NCI-H146 treated with DMSO at 0.1 percent for 48 hours (cell line): ENCODE data around the gene AIPL1.

Source experiments
- DNase-seq: peaks from one replicate; lab custom pipeline; 2025; ENCODE audit not compliant: unreplicated experiment; lab: John Stamatoyannopoulos, UW

Gene AIPL1

DNA sequence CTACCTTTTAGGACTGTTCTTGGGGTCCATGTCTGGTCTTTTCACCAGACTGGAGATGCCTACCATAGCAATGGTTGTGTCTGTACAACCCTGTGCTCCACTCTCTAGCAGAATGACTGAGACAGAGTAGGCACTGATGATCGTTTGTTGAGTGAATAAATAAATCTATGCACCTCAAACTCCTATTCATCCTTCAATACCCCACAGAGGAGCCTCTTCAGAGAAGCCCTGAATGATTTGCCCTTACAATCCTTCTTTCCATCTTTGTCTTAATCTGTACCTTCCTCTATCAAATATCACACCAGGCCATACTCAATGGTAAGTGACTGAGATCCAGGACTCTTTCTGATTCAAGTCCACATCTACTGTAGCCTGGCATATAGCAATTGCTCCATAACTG, 32.6 kb upstream of the AIPL1 start:
- no peak for DNase-seq

- no peak for DNase-seq
These were observed 30.5 kb upstream of the AIPL1 start for GRCh38 chr17:6465206-6466003.

DNA sequence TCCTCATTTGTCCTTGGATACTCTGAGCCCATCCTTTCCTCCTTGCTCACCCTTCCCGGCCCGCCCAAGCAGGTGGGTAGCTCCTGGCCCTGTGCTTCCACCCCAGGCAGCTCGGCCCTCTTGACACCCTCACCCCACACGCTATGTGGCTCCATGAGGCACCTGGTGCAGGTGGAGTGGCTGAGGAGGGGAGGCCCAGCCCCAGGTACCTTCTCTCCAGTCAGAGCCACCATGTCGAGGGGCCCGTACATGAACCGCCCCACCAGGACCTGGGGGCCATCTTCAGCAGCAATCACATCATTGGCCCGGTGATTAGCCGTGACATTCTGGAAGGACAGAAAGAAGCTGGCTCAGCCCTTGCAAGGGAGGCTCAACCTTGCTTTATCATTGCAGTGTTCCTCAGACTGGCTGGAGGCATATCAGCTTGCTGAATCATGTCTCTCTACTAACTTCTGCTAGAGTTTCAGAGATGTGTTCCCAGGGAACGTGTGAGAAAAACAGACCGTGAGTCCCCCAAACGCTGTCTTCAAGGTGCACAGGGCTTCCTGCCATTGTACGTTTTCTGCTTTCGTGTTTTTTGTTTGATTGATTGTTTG, 29.6 kb upstream of the AIPL1 start:
- DNase-seq, result no peak

- DNase-seq, result no peak
These were observed 28.9 kb upstream of the AIPL1 start for GRCh38 chr17:6463616-6464445.

DNA sequence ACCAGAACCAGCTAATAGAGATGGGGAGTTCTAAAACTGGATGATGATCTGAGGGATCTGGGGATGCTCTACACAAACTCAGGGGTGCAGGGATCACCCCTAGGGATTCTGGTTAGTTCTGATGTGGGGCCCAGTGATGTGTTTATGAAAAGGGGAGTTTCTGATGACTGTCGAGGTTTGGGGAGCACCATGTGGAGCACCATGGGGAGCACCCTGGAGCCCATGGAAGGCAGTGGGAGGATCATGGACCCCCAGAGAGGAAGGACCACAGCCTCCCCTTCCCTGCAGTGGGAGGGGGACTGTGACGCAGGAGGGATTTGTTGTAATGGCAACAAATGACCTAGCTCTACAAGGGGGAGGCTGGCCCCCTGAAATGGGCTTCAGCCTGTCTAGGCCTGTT, 27.8 kb upstream of the AIPL1 start:
- DNase-seq, result no peak

DNA sequence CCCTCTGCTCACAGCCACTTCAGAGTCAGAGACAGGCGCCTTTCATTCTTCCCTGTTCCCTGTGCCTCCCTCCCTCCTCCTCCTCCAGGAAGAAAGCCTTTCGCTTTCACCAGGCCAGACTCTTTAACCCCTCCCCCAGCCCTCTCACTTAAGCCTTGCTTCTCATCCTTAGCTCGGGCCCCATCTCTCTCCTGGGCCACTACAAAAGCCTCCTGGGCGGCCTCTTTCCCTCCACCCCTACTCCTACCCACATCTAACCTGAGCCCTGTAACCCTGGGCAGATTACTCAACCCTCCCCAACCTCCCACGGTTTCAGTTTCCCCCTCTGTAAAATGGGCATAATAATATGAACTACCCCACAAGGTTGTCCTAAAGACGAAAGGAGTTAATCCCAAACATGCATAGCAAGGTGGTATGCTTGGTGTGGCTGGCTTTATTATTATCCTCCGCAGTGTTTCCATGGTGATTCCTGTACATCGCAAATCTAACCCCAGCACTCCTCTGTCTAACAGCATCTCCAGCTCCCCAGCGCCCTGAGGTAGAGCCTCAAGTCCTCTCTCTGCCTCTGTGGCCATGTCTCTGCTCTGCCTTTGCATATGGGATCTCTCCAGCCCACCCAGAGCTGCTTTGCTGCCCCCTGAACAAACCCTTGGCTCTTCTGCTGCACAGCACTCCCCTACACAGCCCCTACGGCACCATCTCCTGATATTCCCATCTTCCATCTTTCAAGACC, 27.0 kb upstream of the AIPL1 start:
- no peak for DNase-seq

GRCh38 chr17:6461246-6461645, 26.3 kb upstream of the AIPL1 start:
- DNase-seq, result no peak

DNA sequence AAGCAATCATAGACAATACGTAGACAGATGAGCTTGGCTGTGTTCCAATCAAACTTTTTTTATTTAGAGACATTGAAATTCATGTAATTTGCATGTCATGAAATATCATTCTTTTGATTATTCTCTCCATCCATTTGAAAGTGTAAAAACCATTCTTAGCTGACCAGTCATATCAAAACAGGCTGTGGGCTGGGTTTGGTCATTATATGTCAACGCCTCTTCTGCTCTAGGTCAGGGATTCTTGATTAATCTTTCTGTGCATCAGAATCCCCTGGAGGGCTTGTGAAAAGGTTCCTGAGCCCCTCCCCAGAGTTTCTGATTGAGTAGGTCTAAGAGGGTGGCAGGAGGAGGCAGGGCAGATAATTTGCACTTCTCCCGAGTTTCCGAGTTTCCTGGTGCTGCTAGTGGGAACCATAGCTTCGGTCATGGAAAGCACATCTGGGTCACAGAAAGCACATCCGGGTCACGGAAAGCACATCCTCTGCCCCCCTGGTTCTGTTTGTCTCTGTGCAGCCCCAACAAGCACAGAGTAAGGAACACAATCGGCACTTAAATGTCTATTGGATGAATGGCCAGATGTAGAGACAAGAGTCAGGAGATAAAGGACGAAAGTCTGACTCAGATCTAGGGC, 25.7 kb upstream of the AIPL1 start:
- DNase-seq, result no peak

GRCh38 chr17:6458460-6458950, 23.6 kb upstream of the AIPL1 start:
- DNase-seq, result no peak

- DNase-seq, result no peak
These were observed 23.0 kb upstream of the AIPL1 start for GRCh38 chr17:6457688-6458459.

- peak; percentile 50 for DNase-seq
These were observed 22.2 kb upstream of the AIPL1 start for GRCh38 chr17:6456914-6457687.

DNA sequence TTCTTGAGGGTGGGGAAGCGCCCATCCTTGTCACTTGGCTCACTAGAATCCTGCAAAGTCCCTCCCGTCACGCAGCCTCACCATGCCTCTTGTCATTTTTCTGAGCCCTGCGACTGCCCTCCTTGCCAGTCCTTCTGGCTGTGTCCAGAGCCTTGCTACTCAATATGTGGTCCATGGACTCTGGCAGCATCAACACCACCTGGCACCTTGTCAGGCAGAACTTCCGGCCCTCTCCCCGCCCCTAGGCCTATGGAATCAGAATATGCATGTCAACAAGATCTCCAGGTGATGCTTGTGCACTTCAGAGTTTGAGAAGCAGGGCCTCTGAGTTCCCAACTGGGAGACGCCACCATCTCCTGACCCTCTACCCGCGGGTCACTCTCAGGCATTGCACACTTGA, 21.4 kb upstream of the AIPL1 start:
- DNase-seq, result peak; percentile 36

GRCh38 chr17:6455321-6455705, 20.4 kb upstream of the AIPL1 start:
- no peak for DNase-seq

DNA sequence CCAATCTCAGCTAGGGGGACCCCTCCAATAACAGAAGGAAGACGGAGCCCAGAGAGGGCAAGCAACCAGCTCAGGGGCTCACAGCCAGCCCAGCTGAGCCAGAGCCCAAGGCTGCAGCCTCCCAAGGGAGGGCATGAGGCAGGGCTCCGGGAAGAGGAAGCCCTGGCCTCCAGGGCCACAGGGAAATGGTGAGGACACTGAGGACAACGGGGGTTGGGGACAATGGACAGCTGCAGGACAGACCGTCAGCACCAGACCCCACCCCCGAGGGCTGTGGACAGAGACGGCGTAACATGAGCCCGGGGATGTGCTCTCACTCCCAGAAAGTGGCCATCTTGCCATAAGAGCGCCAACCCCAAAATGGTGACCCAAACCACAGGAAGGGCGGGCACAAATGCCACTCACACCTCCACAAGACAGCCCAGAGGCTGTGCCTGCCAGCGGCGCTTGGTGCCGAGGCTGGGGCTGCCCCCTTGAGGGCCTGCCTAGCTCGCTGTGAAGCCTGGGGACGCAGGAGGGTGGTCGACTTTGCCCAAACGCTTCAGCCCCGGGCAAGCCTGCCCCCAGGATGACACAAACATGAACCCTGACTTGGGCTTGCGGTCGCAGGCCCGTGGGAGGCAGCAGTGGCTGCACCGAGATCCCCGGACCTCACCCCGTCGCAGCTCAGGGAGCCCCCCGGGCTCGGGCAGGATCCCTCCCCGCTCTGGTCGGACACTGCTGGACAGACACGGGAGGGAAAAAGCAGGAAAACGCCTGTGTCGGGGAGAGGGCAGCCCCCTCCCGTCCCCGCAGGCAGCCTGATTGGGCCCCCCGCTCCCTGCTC, 19.8 kb upstream of the AIPL1 start:
- DNase-seq, result no peak

DNA sequence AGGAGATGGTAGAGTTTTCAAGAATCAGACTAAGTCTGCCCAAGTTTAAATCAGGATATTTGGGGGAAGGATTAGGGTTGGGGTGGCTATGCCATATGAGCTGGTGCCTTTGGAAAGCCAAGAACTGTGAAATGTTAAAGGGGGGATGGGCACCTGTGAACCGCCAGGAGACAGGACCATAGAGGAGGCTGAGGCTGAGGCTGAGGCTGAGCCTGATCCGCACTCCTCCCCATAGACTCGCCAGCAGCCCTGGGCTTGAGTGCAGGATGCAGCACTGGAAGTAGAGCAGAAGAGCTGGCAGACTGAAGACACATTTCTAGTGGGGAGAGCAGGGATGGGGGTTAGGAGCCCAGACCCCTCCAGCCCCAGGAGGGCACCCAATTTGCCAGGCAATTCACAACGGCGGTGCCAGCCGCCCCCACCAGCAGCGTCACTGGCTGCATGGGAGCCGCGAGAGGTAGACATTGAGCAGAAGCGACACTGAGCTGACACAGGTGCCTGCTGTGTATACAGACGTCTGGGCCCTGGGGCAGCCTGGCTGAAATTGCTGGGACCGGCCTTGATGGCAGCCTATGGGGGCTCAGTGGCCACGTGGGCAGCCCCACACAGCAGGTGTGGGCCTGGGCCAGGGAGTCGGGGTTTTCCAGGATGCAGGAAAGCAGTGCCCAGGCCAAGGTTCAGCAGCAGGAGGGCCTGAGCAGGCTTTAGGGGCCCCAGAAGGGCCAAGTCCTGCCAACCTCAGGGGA, 18.5 kb upstream of the AIPL1 start:
- no peak for DNase-seq

- no peak for DNase-seq
These were observed 17.7 kb upstream of the AIPL1 start for GRCh38 chr17:6452471-6453266.
